GM21619 (cell line): ENCODE data around the gene TMEM43.

Experiments
- ATAC-seq: cut with Tn5 transposase; IDR thresholded peaks from one replicate; pipeline ENCODE4 v1.9.1; 2021; ENCODE audit not compliant: unreplicated experiment

TMEM43 gene

DNA sequence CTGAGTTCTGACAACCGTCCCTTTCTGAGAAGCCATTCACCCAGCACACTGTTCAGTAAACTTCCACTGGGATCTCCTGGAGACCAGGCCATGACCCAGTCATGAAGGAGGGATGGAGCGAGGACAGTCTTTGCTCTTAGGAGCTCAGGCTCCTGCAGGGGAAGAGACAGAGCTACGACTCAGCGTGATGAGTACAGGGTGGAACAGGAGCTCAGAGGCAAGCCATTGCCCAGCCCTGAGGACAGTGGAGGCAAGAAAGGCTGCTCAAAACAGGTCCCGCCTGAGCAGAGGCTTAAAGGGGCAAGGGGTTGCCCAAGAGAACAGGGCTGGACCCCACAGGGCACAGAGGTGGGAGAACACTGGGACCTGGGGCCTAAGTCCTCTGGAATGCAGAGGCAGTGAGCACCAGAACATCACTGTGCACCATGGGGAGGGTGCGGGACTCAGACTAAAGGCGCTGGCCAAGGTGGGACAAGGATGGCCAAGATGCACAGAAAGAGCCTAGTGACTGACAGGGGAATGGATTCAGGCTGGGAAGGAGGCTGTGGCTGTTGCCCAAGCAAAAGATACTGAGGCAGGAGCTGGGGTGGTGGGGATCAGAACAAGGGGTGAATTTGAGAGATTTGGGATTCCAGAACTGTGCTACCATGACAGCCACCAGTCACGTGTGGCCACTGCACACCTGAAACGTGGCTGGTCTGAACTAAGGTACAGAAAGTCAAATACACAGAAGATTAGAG is 25.8 kb downstream of the TMEM43 start:
- no peak for ATAC-seq

DNA sequence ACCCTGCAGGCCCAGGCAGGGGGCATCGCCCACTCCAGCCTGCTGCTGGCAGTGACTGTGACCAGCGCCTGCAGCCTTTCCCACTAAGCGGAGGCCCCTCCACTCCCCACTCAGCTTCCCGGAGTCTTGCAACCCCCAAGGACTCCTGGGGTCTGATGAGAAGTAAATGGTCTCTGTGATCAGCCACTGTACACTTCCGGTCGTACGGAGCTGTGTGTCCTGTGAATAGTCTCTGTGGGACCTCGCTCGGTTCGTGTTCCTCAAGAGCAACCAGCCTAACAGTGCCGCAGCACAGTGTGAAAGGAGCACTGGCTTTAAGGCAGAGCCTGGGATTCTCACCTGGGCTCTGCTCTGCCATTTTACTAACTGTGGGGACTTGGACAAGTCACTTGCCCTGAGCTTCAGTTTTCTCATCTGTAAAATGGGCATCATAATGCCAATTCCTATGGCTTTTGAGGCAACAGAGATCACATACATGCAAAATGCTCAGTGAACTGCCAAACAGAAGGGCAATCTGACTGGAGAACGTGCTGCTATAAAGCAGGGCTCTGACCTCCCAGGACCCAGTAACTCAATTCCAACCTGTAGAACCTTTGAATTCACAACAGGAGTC is 26.7 kb downstream of the TMEM43 start:
- ATAC-seq: no peak

GRCh38 chr3:14152233-14152962 is 27.5 kb downstream of the TMEM43 start:
- no peak for ATAC-seq

DNA sequence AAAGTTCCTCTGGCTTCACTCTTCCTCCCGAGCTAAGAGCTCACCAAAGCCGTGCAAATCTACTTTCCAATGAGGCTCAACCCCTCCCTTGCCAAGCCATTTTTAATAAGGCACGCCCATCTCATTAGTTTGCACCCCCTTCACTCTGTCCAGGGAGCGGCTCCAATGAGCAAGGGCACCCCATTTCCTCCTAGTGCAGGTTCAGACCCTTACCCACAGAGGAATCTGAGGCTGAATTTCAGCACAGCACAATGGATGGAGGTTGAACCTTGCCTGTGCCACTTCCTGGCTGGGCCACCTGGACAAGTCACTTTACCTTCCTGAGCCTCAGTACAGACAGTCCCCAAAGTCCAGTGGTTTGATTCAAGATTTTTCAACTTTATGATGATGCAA is 28.1 kb downstream of the TMEM43 start:
- no peak for ATAC-seq

GRCh38 chr3:14153663-14154062 is 28.8 kb downstream of the TMEM43 start:
- ATAC-seq: no peak

DNA sequence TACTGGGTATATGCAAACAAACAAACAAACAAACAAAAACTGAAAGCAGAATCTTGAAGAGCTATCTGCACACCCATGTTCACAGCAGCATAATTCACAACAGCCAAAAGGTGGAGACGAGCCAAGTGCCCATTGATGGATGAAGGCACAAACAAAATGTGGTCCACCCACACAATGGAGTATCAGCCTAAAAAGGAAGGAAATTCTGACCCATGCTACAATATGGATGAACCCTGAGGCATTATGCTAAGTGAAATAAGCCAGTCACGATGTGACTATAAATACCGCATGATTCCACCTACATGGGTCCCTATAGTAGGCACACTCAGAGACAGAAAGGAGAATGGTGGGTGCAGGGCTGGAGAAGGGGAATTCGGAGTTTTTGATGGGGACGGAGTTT is 29.4 kb downstream of the TMEM43 start:
- ATAC-seq: no peak

- ATAC-seq: no peak
Measured at GRCh38 chr3:14154895-14155440, 30.1 kb downstream of the TMEM43 start.

GRCh38 chr3:14156201-14156600 is 31.3 kb downstream of the TMEM43 start:
- ATAC-seq: no peak

GRCh38 chr3:14156843-14157561 is 32.1 kb downstream of the TMEM43 start:
- ATAC-seq: no peak

DNA sequence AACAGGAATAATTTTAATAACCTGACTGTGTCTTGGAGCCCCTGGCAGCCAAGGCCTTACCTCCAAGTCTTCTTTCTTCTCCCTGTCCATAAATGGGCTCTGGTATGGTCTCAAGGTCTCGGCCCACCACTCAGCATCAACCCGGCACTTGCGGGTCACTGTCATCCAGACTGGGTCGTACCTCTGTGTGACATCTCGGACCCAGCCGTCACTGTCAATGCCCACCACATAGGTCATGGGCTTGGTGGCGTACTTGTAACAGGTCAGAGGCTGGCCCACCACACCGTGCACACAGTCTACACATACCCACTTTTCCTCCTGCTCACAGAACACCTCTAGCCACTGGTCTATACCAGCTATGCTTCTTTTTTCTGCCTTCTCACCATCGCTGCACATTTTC is 33.1 kb downstream of the TMEM43 start:
- ATAC-seq: no peak

- ATAC-seq: no peak
Measured at GRCh38 chr3:14158370-14158769, 33.5 kb downstream of the TMEM43 start.

DNA sequence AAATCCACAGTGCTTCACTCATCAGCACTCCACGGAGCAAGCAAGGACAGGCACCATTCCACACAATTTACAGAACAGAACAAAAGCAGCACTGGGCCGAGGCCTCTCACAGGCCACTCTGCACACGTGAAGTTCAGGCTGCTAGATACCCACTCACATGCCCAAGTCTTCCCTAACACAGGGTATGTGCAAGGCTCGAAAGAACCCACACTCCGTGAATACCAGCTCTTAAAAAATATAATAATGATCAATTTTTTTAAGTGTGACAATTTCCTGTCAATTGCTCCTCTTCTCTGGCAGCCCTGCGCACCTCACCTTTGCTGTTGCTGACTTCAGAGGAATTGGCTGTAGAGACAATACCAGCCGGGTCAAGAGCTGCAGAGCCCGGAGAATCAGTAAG is 34.6 kb downstream of the TMEM43 start:
- no peak for ATAC-seq

- no peak for ATAC-seq
Measured at GRCh38 chr3:14161282-14161681, 36.4 kb downstream of the TMEM43 start.

- ATAC-seq: no peak
Measured at GRCh38 chr3:14162178-14162577, 37.3 kb downstream of the TMEM43 start.

- ATAC-seq: no peak
Measured at GRCh38 chr3:14166877-14167603, 42.2 kb downstream of the TMEM43 start.

DNA sequence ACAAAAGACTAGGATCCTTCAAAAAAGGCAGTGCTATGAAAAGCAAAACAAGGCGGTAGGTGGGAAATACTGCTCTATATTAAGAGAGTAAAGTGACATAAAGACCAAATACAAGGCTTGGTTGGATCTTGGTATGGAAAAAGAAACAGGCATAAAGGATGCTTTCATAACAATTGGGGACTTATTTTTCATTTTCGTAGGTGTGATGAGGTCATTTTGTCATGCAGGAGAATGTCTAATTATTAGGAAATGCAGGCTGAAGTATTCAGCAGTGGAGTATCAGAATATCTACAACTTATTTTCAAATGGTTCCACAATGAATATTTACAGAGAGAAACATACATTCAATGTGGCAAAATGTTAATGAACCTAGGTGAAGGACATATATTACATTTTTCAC is 44.6 kb downstream of the TMEM43 start:
- no peak for ATAC-seq

DNA sequence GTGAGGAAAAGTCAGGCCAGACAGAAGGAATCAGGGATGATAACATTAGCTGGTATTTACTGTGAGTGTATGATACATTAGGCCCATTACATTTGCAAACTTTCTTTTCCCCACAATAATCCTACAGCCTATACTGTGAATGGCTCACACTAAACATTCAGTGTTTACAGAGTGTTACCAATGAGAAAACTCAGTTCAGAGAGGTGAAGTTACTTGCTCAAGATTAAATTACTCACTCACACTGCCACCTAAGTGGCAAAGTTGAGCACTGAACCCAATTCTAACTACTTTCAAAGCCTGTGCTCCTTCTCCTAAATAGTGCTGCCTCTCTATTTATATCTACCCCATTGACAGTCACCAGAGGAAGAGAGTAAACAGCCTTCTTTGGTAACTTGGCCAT is 45.0 kb downstream of the TMEM43 start:
- ATAC-seq: no peak

GRCh38 chr3:14170531-14171159 is 45.8 kb downstream of the TMEM43 start:
- no peak for ATAC-seq

DNA sequence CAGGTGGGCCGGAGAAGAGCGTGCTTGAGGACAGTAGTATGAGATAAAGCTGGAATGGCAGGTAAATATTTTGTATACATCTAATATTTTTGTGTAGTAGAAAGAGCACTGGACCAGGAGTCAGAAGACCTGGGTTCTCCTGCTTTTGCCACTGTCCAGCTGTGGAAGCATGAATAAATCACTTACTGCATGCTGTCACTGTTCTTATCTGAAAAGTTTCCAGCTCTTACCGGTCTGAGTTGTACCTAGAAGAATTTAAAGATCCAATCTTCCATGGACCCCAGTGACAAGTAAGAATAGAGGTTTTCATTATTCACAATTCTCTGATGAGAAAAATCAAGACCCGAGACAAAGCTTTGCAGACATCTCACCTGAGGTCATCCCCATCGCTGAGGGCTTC is 47.6 kb downstream of the TMEM43 start:
- ATAC-seq: no peak

GRCh38 chr3:14174483-14174882 is 49.6 kb downstream of the TMEM43 start:
- no peak for ATAC-seq
